HG03045 (cell line): ENCODE results near the gene TYW1.
A peak's percentile ranks its signal among the peaks of the same experiment; 100 is the strongest.
"Not testable (repeated sequence)": the region's sequence is repeated elsewhere in the genome, so short reads cannot be mapped to it uniquely, and the experiment has no call there.

ENCODE experiments used
- ATAC-seq: cut with Tn5 transposase; IDR thresholded peaks from one replicate; pipeline ENCODE4 v1.9.1; 2021; ENCODE audit warnings: mild to moderate bottlenecking, moderate library complexity; ENCODE audit not compliant: unreplicated experiment

TYW1 gene

DNA sequence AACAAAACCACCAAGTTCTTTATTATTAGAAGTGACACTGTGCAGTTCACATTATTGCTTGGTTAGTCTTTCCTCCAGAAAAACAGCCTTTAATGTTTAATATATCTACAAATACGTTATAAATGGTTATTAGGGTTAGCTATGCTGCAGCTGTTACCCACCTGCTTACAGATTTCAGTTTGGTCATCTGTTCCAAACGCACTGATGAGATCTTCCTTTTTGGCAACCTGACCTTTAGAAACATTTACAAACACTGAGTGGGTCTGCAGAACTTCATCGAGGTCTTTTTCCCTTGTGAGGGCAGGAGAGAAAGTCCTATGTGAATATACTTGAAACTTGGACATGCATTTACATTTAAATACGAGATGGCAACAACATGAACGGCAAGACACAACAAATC is 2.6 kb upstream of the TYW1 start:
- ATAC-seq: not testable (repeated sequence)

DNA sequence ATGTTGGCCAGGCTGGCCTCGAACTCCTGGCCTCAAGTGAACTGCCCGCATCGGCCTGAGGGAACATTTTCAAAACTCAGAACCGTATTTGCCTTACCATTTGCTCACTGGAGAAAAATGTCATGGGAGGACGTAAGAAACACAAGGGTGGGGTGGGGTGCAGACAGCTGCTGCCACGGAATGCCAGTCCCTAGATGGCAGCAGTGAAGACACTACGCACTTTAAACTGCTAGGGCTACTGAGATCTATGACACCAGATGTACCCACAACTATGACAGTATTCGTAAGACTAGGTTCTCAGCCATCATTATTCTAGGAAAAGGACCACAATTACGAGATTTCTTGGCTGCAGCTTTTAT is 2.0 kb upstream of the TYW1 start:
- peak; percentile 25 for ATAC-seq

GRCh38 chr7:66995050-66995776 is 1.4 kb upstream of the TYW1 start, which contains the start of gene SBDS:
Gene SBDS, minus strand, starts transcription at chr7:66995586. Its CDS starts 169 bp downstream, at chr7:66995417.
- peak; percentile 64 for ATAC-seq

DNA sequence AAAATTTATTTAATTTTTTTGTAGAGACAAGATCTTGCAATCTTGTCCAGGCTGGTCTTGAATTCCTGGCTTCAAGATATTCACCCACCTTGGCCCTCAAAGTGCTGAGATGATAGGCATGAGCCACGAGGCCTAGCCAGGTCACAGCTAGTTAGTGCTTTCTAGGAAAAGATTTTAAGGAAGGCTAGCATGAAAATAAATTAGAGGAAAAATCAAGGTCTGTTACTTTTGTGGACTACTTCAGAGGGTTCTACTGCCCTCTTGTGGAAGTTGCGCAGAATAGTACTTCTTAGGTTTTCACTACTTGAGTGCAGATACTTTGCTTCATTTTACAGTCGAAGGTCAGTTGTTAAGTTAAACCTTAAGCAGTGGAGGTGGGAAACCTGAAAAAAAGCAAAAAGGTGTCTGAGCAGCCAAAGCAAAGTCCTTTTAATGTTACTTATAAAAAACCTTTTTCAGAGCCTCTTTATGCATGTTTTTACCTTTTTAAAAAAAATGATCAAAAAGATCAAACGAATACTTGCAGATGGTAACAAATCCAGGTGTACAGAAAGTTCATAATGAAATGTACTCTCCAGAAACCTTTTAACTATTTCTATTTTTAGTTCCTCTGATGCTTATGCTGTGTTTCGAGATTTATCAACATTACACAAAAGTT is 4.1 kb downstream of the TYW1 start:
- ATAC-seq: not testable (repeated sequence)

GRCh38 chr7:67004145-67004544 is 7.5 kb downstream of the TYW1 start:
- ATAC-seq: not testable (repeated sequence)

- ATAC-seq: no peak
These were observed 10.3 kb downstream of the TYW1 start for GRCh38 chr7:67006965-67007364.

- no peak for ATAC-seq
These were observed 11.6 kb downstream of the TYW1 start for GRCh38 chr7:67008260-67008659.

DNA sequence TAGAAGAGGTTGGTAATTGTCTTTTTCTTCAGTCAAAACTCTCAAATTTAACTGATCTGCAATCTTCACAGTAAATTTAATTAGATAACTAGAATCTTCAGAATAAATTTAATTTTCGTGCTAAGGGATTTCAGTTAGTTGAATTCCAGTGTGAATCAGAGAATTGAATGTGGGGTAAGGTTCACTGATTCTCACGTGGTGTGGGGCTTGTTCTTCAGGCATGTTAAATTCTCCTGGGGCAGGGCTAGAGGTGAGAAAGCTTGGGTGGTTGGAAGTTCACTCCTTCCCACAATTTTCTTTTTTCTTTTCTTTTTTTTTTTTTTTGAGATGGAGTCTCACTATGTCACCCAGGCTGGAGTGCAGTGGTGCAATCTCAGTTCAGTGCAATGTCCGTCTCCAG is 13.0 kb downstream of the TYW1 start:
- ATAC-seq: not testable (repeated sequence)

DNA sequence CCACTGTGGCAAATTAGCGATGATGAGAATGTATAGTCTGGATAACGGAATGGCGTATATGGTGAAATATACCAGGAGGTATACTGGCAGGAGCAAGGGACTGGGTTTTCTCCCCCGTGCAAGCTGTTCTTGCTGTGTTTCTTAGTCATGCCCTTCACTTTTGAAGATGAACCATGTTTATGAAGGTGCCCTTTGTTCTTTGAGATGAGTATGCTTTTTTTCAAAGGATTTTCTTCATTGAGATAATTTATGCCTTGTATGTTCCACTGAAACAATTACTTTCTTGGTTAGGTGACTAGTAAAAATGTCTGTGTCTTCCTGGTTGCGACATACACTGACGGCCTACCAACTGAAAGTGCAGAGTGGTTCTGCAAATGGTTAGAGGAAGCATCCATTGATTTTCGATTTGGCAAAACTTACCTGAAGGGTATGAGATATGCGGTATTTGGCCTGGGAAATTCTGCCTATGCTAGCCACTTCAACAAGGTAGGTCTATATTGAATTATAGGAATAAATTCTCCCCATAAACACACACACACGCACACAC is 17.5 kb downstream of the TYW1 start:
- not testable (repeated sequence) for ATAC-seq

DNA sequence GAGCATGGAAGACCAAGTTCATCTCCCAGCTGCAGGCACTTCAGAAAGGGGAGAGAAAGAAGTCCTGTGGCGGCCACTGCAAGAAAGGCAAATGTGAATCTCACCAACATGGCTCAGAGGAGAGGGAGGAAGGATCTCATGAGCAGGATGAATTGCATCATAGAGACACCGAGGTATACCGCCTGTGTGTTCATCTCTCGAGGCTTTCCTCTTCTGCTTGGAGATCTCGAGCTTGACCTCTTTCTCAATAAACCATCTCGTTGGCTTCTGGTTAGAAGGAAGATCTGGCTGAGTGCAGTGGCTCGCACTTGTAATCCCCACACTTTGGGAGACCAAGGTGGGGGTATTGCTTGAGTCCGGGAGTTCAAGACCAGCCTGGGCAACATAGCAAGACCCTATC is 21.3 kb downstream of the TYW1 start:
- not testable (repeated sequence) for ATAC-seq

DNA sequence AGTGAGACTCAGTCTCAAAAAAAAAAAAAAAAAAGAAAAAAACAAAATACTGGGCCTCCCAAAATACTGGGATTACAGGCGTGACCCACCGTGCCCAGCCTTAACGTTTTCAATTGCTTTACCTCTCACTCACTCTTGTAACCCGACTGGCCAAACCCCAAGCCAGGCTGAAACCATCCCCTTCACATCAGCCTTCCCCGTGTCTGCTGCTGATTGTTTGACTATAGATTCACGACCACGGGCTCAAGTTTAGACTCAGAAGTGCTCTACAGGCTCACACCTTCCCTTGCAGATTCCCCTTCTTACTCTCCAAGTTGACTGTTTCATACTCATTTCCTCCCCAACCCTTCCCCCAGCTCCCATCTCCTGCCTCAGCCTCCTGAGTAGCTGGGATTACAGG is 22.3 kb downstream of the TYW1 start:
- ATAC-seq: no peak

DNA sequence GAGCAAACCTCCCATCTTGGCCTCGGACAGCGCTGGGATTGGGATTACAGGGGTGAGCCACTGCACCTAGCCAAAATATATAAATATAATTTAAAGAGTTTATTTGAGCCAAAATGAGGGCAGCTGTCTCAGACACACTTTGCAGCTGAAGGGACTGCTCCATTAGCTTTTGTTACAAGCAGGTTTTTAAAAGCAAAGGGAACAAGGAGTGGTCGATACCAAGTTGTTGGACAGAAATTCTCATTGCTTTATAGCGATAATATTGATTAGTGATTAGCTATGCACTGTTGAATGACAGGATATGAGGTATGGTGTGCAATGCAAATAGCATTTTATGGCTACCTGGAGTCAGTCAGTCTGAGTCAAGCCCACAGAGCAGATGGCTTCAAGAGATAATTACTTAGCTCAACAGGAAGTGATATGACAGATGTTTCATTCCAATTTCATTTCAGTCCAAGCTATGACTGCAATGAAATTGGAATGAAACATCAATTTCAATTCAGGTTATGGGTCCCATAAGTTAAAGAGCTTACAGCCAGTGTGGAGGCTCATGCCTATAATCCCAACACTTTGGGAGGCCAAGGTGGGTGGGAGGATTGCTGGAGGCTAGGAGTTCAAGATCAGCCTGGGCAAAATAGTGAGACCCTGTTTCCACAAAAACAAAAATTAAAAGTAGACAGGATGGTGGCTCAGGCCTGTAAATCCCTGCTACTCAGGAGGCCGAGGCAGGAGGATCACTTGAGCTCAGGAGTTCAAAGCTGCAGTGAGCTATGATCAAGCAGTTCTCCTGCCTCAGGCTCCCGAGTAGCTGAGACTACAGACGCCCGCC is 23.1 kb downstream of the TYW1 start:
- ATAC-seq: no peak

DNA sequence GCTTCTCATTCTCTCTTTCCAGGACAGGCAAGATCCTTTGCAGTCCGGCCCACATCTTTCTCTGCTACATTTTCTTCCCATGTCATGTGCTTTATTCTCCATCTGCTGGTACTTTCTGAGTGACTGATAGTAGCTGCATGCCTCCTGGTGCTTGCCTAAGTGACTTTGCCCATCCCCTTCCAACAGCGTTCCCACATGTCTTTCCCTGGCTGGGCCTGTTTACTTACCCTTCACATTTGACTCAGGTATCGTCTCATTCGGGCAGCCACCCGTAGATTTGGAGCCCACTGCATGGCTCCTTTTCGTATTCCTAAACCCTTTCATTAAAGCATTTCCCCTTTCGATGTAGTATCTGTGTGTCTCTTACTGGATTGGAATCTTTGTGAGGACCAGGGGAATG is 24.6 kb downstream of the TYW1 start:
- no peak for ATAC-seq

- no peak for ATAC-seq
These were observed 25.9 kb downstream of the TYW1 start for GRCh38 chr7:67022511-67022910.

- not testable (repeated sequence) for ATAC-seq
These were observed 28.8 kb downstream of the TYW1 start for GRCh38 chr7:67025459-67025858.

DNA sequence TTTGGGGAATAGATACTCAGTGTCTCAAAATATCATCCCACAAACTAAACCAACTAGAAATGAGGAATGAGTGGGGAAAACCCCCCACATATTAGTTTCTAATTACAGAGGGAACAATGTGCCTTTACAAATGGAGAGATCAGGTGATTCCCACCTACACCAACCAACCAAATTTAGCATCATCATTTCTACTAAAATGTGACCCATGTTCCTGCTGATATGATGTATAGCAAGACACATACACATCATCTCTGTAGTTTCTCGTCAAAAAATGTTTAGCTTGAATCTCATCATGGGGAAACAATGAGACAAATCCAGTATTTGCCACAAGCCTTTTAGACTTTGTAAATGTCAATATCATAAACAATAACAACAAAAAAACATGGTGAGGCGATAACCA is 35.1 kb downstream of the TYW1 start:
- ATAC-seq: not testable (repeated sequence)

- no peak for ATAC-seq
These were observed 36.6 kb downstream of the TYW1 start for GRCh38 chr7:67033251-67033650.

DNA sequence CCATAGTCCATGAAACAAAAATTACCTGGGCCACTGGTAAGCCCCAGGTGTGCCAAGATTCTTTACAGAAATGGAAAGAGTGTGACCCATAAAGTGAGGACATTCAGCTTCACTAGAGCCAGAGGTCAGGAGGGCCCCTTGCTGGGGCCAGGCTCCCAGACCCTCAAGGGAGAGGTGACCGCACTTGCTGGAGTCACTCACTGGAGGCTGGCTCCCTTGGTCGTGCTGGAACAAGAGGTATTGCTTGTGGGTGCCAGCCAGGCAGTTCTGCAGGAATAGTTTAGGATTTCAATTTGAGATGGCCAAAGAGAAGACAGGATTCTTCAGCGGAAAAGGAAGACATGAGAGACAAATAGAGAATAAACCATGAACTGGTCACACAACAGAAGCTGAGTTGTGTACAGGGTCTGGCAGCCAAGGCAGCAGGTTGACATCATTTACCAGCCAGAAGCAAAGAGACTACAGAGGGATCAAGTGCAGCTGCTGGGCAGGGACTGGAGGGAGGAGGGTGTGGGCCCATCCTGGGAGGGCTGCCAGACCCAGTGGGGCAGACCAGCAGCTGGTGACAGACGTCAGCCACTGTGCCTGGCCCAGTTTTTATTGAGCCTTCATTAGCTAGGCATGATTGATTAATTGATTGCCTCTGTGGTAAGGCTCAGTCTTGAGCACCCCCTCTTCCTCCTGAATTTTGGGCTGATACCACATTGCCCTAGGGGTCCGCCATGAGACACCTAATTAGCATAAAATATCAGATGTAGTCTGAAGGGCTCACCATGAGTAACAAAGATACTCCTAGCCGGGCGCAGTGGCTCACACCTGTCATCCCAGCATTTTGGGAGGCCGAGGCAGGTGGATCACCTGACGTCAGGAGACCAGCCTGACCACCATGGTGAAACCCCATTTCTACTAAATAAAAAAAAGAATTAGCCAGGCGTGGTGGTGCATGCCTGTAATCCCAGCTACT is 40.1 kb downstream of the TYW1 start:
- not testable (repeated sequence) for ATAC-seq

DNA sequence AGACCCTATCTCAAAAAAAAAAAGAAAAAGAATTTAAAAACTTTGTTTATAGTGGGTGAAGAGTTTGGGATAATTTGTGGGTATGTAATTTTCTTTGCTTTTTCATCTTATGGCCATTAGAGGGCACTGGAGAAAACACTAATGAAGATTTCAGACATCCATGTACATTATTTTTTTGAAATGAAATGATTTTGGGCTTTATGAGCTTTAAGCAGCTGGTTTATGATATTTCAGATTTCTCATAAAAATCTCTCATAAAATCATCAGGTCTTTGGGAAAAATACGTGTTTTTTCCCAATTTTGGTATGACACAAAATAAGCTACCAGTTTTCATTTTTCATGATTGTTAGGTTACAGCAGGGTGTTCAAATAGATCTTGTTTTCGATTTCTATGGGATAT is 44.2 kb downstream of the TYW1 start:
- ATAC-seq: not testable (repeated sequence)
